Measurements from ENCODE around the gene ELP5.

The ELP5 gene, protein sequence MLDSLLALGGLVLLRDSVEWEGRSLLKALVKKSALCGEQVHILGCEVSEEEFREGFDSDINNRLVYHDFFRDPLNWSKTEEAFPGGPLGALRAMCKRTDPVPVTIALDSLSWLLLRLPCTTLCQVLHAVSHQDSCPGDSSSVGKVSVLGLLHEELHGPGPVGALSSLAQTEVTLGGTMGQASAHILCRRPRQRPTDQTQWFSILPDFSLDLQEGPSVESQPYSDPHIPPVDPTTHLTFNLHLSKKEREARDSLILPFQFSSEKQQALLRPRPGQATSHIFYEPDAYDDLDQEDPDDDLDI

GRCh38 chr17:7252176-7253043 is at the start of gene ELP5:
TSS of gene ELP5 (plus strand) at chr17:7252215. CDS start at chr17:7252551, 336 bp downstream.
- DNase-seq (ENCODE audit: low read depth): peak; percentile 73

GRCh38 chr17:7203391-7203790 is 48.6 kb upstream of the ELP5 start:
- DNase-seq (ENCODE audit: low read depth): no peak

DNA sequence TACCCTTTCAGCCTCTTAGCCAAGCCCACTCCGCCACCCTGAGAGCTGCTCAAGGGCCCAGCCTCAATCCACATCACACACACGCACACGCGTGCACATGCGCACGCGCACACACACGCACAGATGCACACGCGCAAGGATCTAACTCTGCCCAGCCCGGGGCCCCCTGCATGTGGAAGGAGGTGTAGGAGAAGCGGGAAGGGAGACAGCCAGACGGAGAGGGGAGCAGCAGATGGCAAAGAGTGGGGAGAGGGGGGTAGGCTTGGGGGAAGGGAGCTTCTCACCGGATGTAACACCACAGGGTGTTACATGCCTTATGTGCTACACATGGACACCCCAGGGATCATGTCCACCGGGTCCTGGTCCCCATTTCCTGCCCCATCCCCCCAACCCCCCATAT is 47.7 kb upstream of the ELP5 start:
- no peak for DNase-seq (ENCODE audit: low read depth)

DNA sequence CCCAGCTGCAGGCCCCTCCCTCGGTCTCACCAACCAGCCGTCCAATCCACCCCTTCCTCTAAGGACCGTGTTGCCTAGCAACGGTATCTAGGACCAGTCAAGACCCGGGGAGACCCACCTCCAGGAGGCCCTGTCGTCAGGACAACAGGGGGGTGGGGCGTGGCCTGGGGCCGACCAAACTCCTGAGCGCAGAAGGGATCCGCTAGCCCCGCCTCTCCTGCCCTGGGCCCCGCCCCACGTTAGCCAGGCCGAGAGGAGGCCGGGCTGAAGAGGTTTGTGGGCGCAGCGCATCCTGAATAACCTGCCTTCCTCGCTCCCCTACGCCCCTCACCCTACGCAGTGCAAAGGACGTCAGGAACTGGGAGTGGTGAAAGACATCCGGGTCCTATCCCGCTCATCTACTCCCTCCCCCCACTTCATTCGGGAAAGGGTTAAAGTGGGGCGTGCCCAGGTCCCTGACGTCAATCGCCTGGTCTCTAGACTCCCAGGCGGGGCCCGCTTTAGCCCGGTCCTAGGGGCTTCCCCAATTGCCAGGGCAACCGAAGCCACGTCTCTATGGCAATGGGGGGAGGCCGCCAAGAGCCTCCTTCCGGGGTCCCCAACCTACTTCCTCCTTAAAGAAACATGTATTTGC is 47.1 kb upstream of the ELP5 start:
- DNase-seq (ENCODE audit: low read depth): peak; percentile 85

- no peak for DNase-seq (ENCODE audit: low read depth)
Measured at GRCh38 chr17:7205561-7205960, 46.5 kb upstream of the ELP5 start.

DNA sequence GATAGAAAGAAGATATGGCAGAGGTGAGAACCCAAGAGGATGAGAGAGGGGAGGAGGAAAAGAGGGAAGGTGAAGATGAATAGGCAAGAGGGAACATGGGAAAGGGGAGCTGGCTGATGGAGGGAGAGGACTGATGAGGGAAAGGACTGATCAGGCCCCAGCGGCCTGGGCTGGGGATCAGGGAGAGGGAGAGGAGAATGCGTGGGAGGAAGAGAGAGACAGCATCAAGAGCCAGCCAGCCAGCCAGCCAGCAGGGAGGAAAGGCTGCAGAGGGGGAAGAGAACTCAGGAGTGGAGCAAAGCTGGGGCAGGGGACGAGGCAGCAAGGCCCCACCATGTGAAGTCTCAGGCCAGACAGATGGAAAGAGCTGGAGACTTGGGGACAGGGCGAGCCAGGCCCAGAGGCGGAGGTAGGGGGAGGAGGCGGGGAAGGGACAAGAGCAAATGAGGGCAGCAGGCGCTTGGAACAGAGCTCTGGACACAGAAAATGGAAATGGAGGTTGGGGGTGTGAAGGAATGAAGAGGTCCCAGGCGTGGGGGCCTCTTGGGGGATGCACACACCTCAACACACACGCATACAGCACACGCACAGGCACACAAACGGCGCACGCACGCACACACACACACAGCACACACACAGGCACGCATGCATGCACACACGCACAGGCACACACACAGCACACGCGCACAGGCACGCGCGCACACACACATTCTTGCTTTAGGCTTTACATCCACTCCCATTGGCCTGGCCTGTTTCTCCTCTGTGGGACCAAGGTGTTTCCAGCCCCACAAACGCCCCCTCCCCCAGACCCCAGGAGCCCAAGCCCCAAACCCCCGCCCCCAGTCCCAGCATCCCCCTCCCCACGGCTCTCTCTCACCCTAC is 44.7 kb upstream of the ELP5 start:
- DNase-seq (ENCODE audit: low read depth): no peak

- DNase-seq (ENCODE audit: low read depth): no peak
Measured at GRCh38 chr17:7208027-7208571, 43.9 kb upstream of the ELP5 start.

GRCh38 chr17:7208754-7209460 is 43.1 kb upstream of the ELP5 start:
- no peak for DNase-seq (ENCODE audit: low read depth)

DNA sequence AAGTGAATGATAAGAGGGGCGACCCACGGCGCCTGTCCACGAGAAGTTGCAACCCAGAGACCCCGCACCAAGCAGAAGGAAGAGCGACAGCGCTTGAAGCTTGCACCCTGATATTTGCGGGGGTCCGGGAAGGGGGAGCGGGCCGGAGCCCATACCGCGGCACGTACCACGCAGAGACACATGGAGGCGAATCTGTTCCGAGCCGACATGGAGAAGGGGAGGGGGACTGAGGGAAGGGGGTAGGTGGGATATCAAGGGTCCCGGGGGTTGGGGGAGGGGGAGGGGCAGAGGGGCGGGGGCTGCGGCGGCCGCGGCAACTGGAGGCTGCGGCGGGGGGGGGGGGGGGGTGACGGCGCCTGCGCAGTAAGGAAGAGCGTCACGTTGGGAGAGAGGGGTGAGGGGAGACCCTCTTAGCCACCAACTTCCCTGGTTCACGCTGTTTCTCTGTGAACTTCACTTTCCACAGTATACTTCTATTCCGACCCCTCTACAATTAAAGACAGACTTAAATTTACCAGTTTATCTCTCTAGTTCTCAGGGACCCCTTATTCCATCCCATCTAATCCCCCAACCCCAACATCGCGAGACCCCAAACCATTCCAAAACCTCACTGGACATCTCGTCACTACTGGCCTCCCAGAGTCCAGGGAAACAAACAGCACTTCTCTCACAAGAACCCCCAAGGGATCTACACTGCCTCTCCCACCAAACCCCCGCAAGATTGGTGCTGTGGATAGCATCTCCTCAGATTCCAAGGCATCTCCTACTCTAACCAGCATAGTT is 40.3 kb upstream of the ELP5 start:
- DNase-seq (ENCODE audit: low read depth): no peak

DNA sequence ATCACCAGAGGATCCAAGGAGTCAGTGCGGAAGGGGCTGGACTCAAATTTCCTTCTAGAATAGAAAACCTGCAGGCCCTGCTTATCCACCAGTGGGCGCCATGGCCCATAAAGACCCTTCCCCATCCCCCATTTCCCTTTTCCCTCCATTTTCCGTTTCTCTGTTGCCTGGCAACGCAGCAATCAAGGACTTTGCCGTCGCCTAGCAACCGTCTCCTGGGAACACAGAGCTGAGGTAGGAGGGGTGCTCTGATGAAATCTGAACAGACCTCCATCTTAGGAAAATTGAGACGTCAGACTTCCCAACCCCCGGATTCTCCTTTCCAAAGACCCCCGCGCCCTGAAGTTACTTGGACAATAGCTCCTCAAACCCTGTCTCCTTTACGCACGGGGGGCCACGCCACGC is 38.1 kb upstream of the ELP5 start:
- no peak for DNase-seq (ENCODE audit: low read depth)

DNA sequence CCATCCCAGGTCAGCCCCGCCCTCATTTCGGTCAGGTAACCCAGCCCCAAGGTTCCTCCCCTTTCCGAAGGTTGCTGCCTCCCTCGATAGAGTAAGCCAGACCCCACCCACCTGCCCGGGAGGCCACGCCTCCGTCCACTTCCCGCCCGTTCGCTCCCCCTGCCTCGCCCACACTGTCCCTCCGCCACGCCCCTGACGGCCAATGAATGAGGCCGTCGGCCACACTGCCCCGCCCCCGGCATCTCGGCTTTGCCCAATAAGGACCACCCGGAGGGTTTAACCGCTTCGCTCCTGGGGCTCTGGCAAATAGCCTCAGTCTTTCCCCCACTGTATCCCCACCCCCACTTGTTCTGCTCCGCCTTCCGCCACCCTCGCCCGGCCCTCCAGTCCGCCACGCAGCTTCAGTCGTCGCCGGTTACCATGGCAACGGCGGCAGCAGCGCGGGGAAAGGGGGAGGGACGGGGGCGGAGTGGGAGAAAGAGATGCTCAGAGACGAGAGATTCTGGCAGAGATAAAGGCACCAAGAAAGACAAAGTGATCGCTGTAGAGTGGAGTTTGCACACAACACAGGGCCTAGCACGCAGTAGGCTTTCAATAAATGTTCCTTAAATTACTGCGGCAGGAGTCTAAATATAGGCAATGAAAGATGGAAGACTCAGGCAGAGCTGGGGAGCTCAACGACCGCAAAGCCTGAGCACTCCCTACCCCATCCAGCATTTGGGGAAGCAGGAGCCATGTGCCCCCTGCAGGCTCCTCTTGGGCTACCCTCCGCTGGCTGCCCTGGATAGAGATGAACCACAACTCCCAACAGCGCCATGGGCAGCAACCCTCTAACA is 37.5 kb upstream of the ELP5 start:
- DNase-seq (ENCODE audit: low read depth): peak; percentile 98

DNA sequence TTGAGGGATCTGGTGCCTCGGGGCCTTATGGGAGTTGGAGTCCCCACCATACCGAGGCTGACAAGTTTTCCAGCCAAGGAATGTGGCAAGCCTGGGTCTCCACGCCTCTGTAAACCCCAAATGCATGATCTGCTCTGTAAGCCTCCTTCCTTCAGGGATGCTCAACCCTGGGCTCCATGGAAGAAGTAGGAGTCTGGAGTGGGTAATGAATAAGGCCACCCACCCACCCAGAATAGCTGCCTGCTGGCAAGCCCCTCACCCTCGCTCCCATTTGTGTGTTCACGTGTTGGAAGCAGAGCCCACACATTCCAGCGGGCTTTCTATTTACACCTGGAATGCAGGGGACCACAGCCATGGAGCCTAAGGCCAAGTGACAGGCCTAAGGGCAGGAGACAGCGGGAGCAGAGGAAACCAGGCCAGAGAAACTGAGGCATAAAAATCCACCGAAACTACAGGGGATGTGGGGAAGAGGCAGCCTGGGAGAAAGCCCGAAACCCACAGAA is 36.8 kb upstream of the ELP5 start:
- DNase-seq (ENCODE audit: low read depth): no peak

DNA sequence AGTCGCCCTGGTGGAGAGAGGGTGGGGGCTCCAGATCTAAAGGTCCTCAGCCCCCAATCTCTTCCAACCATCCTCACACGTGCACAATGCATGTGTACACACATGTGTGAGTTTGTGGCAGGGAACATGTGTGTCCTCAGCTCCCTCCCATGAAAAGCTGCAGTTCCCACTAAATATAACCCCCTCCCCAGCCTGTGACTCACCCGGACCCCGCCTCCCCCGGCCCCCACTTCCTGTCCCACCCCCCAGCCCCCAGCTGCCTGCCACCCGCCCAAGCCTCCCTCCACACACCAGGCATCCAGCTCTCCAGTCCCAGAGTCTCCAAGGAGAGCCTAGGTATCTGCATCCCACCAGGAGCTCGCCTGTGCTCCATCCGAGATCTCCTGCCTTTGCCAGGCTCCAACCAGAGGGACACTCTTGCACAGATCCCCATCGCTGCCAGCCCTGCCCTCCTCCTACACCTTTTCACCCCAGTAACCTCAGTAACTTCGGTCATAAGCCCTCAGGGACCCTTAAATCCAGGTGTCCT is 36.3 kb upstream of the ELP5 start:
- no peak for DNase-seq (ENCODE audit: low read depth)

GRCh38 chr17:7216242-7217112 is 35.5 kb upstream of the ELP5 start:
- DNase-seq (ENCODE audit: low read depth): no peak

- no peak for DNase-seq (ENCODE audit: low read depth)
Measured at GRCh38 chr17:7217113-7217987, 34.7 kb upstream of the ELP5 start.

GRCh38 chr17:7218166-7218565 is 33.8 kb upstream of the ELP5 start:
- no peak for DNase-seq (ENCODE audit: low read depth)

DNA sequence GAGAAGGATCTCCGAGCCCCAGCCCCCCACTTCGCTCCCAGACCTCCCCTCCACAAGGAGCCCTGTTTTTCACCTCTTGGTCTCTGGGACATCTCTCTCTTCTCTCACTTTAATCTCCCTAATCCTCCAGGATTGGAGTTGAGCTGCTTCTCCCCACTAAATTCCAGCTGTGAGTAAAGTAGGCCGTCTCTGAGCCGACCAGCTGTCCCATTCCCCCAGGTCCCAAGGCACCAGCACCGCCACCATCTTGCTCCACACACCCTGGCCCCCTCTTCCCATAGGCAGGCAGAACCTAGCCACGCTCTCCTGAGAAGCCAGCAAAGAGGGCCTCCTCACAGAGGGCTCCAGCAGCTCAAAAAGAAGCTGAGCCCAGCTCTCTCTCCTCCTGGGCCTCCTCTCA is 33.3 kb upstream of the ELP5 start:
- no peak for DNase-seq (ENCODE audit: low read depth)

All from stimulated activated CD8-positive, alpha-beta memory T cell treated with anti-CD3 and anti-CD28 coated beads, Interleukin-12 subunit alpha, Interleukin-12 subunit beta, amount 100 ng/mL, for 4 hours (primary cell).